Endothelial cell of umbilical vein (primary cell): Measurements from ENCODE around the gene DISP3. TPM values are rescaled to one million over a fixed set of nuclear protein-coding genes. Genes with fewer than 3 reads are reported as not detected.

Experiments used
- BruUV-seq: library from RNA; stranded (reverse); fragments of 400-500 nt; replicated peaks from 2 replicates; lab custom pipeline; 2021; lab: Mats Ljungman, UMichigan
- CTCF ChIA-PET: fragments of 300-600, 350-600 bp; sonication (Branson Sonifier 250); formaldehyde crosslinking; loops from one replicate; lab custom pipeline; 2021; ENCODE audit warnings: antibody characterized with exemption, inconsistent platforms; lab: Charles Lee
- POLR2A ChIA-PET: fragments of 300-600, 350-600 bp; sonication (Branson Sonifier 250); formaldehyde crosslinking; loops from one replicate; lab custom pipeline; 2021; ENCODE audit warnings: antibody characterized with exemption, inconsistent platforms; lab: Charles Lee
- DNase-seq: peaks from one replicate; pipeline ENCODE4 v3.0.0-alpha.2; 2011; ENCODE audit warnings: low read depth, low spot score
- FAIRE-seq: peaks from 2 replicates; lab custom pipeline; 2011; peaks lifted over from hg19 to GRCh38; lab: Jason Lieb, UNC
- H2AFZ ChIP-seq: 2 replicates; pipeline ENCODE4 v1.6.0; 2012; ENCODE audit warnings: low read depth, low read length, control low read depth, inconsistent platforms
- H3K27ac ChIP-seq: 2 replicates; pipeline ENCODE4 v1.5.1; 2011; ENCODE audit warnings: low read depth, mild to moderate bottlenecking, control low read depth, low read length, moderate library complexity; ENCODE audit not compliant: insufficient read depth
- H3K27me3 ChIP-seq, 2 experiments: 2 replicates each; pipeline versions ENCODE4 v1.6.0 to v1.6.1; 2011; ENCODE audit warnings: low read length in 2 of 2, mixed read lengths in 1 of 2; ENCODE audit not compliant: control insufficient read depth in 2 of 2, insufficient read depth in 2 of 2
- H3K36me3 ChIP-seq, 2 experiments: 2 replicates in 1 of 2; 3 replicates in 1 of 2; pipeline ENCODE4 v1.5.1; 2011; ENCODE audit warnings: low read length in 2 of 2, mild to moderate bottlenecking in 1 of 2, moderate library complexity in 1 of 2; ENCODE audit not compliant: control insufficient read depth in 2 of 2, insufficient read depth in 2 of 2; ENCODE audit errors: extremely low read depth in 1 of 2
- H3K4me1 ChIP-seq: 3 replicates; pipeline ENCODE4 v1.5.1; 2011; ENCODE audit warnings: mild to moderate bottlenecking, low read length; ENCODE audit not compliant: control insufficient read depth, insufficient read depth; ENCODE audit errors: extremely low read depth
- H3K4me2 ChIP-seq: 2 replicates; pipeline ENCODE4 v1.6.1; 2011; ENCODE audit warnings: low read length, control low read depth, mixed read lengths; ENCODE audit not compliant: insufficient read depth
- H3K4me3 ChIP-seq, 3 experiments: fragments of 200-600 bp in 1 of 3; sonication (generic), shearing (Covaris generic) in 1 of 3; replicated peaks in 1 of 3; 2 replicates each; pipeline ENCODE4 v1.5.1; 2011 to 2016; ENCODE audit warnings: control low read depth in 3 of 3, low read length in 3 of 3, mild to moderate bottlenecking in 2 of 3, inconsistent platforms in 1 of 3, low read depth in 1 of 3, moderate library complexity in 1 of 3; ENCODE audit not compliant: insufficient read depth in 1 of 3
- H3K79me2 ChIP-seq: 2 replicates; pipeline ENCODE4 v1.6.0; 2012; ENCODE audit warnings: low read length, inconsistent platforms; ENCODE audit not compliant: control insufficient read depth, insufficient read depth
- H3K9ac ChIP-seq: replicated peaks from 2 replicates; pipeline ENCODE3; 2011; ENCODE audit warnings: low read length, control low read depth; ENCODE audit not compliant: insufficient read depth; ENCODE audit errors: extremely low read depth
- H3K9me1 ChIP-seq: replicated peaks from 3 replicates; pipeline ENCODE4 v1.6.0; 2011; ENCODE audit warnings: mild to moderate bottlenecking, low read length; ENCODE audit not compliant: control insufficient read depth, insufficient read depth; ENCODE audit errors: extremely low read depth
- H3K9me3 ChIP-seq: replicated peaks from 2 replicates; pipeline ENCODE4 v1.5.1; 2012; ENCODE audit warnings: low read length, inconsistent platforms; ENCODE audit not compliant: control insufficient read depth, insufficient read depth
- H4K20me1 ChIP-seq: replicated peaks from 2 replicates; pipeline ENCODE3; 2011; ENCODE audit warnings: mild to moderate bottlenecking, low read length; ENCODE audit not compliant: control insufficient read depth, insufficient read depth; ENCODE audit errors: extremely low read depth
- CTCF ChIP-seq, 2 donors: IDR thresholded peaks; 1 replicate in 1 of 2; 2 replicates in 1 of 2; pipeline ENCODE4 v1.5.1; 2011; ENCODE audit warnings: low read length in 2 of 2, mild to moderate bottlenecking in 2 of 2, moderate library complexity in 2 of 2, control low read depth in 1 of 2, inconsistent platforms in 1 of 2, low read depth in 1 of 2; ENCODE audit not compliant: insufficient read depth in 1 of 2; ENCODE audit errors: extremely low read depth in 1 of 2
- EZH2 ChIP-seq: IDR thresholded peaks from 2 replicates; pipeline ENCODE4 v1.6.1; 2012; ENCODE audit warnings: borderline replicate concordance, low read depth, mild to moderate bottlenecking, moderate library complexity, low read length, inconsistent platforms; ENCODE audit not compliant: severe bottlenecking
- FOS ChIP-seq: IDR thresholded peaks from 2 replicates; pipeline ENCODE4 v1.6.1; 2011; ENCODE audit warnings: mild to moderate bottlenecking, low read length, moderate library complexity, borderline replicate concordance; ENCODE audit not compliant: insufficient read depth
- GATA2 ChIP-seq: IDR thresholded peaks from 2 replicates; pipeline ENCODE4 v1.7.0; 2011; ENCODE audit warnings: low read depth, mild to moderate bottlenecking, moderate library complexity, mixed read lengths, low read length; ENCODE audit not compliant: insufficient read length, insufficient read depth
- JUN ChIP-seq: IDR thresholded peaks from 2 replicates; pipeline ENCODE4 v1.6.1; 2011; ENCODE audit warnings: borderline replicate concordance, low read depth; ENCODE audit not compliant: insufficient read length, insufficient read depth
- MAX ChIP-seq: IDR thresholded peaks from 2 replicates; pipeline ENCODE4 v1.6.1; 2011; ENCODE audit not compliant: insufficient read depth, insufficient read length
- MYC ChIP-seq: IDR thresholded peaks from one replicate; pipeline ENCODE4 v1.6.1; 2011; ENCODE audit warnings: mild to moderate bottlenecking, low read depth, low read length
- POLR2A ChIP-seq: IDR thresholded peaks from 2 replicates; pipeline ENCODE4 v1.6.1; 2012; ENCODE audit warnings: low read depth, mild to moderate bottlenecking, control low read depth, low read length
- POLR2AphosphoS5 ChIP-seq: IDR thresholded peaks from 2 replicates; pipeline ENCODE4 v1.6.1; 2012; ENCODE audit warnings: low read depth, mild to moderate bottlenecking, control low read depth, low read length, moderate library complexity; ENCODE audit not compliant: insufficient read depth
- dilution Hi-C: fragments of 300-500 bp; cut with MboI; formaldehyde crosslinking; loops from one replicate; pipeline ENCODE4 v1.15.0; 2019; ENCODE audit warnings: low sequenced_read_pairs; ENCODE audit not compliant: extremely low pct_ligation_motif_present
- intact Hi-C: fragments of 100-400 bp; cut with micrococcal nuclease; formaldehyde crosslinking; loops from one replicate; pipeline ENCODE4 v1.10.0; 2022
- polyA plus RNA-seq, 4 experiments: library from polyadenylated mRNA; depleted of rRNA in 3 of 4; stranded (reverse) in 3 of 4; unstranded in 1 of 4; fragments of >200 nt; gene quantifications; 2 replicates each; pipeline versions ENCODE4 v1.2.1 to v1.2.3, GENCODE V29; 2011 to 2012; ENCODE audit warnings: missing spikeins in 1 of 4
- total RNA-seq: library from RNA; stranded (reverse); gene quantifications from 2 replicates; pipeline ENCODE4 v1.2.3, GENCODE V29; 2021

Gene DISP3
- total and polyA plus RNA-seq, 2 donors (not counting 3 experiments of a cell fraction or from before 2014, with no cell fraction given) = 0.26 to 0.49 TPM

- Histone ChIP-seq H2AFZ (no peak overlapping the region), H3K9me1 (no peaks in the 10 kb centered on the region), H3K79me2 (no peaks in the 10 kb centered on the region), H3K36me3 (no peaks in the 10 kb centered on the region), H3K9ac (no peak overlapping the region), H3K4me2 (no peak overlapping the region), H3K4me3 (no peak overlapping the region), H3K27ac (no peak overlapping the region), H4K20me1 (no peaks in the 10 kb centered on the region), H3K4me1 (no peaks in the 10 kb centered on the region), H3K27me3 (no peaks in the 10 kb centered on the region), H3K9me3 (no peaks in the 10 kb centered on the region)
- TF ChIP-seq MYC (no peak), CTCF (IDR thresholded peaks at IDR 0.05; ENCODE audit: extremely low read depth in 1 of 2, insufficient read depth in 1 of 2, low read depth in 1 of 2, low read length in 2 of 2) (no peak), GATA2 (no peak), FOS (no peak), JUN (no peak), POLR2A (no peak), POLR2AphosphoS5 (no peak), EZH2 (no peak), MAX (no peak)
- intact Hi-C loops = no loop called here
- no TSS peak for BruUV-seq
- ChIA-PET CTCF (no interaction called here), POLR2A (no interaction called here)
- dilution Hi-C loops = no loop called here
- FAIRE-seq = no peak
- DNase-seq = no peak
Observed at GRCh38 chr1:11576109-11576875, 97.3 kb downstream of the DISP3 start.
